PC-9 (cell line): ENCODE results near the gene PTGS2. TPM values are rescaled to one million over a fixed set of nuclear protein-coding genes. Genes with fewer than 3 reads are reported as not detected.

ENCODE experiments used
- Bru-seq: library from RNA; stranded (reverse); fragments of 400-500 nt; gene quantifications from one replicate; lab custom pipeline; 2021; lab: Mats Ljungman, UMichigan
- BruChase-seq, 2 experiments: library from RNA; stranded (reverse); fragments of 400-500 nt; gene quantifications; one replicate each; lab custom pipeline; 2021; lab: Mats Ljungman, UMichigan
- BruUV-seq: library from RNA; stranded (reverse); fragments of 400-500 nt; replicated peaks from 2 replicates; lab custom pipeline; 2021; lab: Mats Ljungman, UMichigan
- CTCF ChIA-PET: fragments of 300-600 bp; sonication (Branson Sonifier 250); formaldehyde crosslinking; loops from one replicate; lab custom pipeline; 2022; ENCODE audit warnings: antibody characterized with exemption; lab: Charles Lee
- POLR2A ChIA-PET: fragments of 300-600 bp; sonication (Branson Sonifier 250); formaldehyde crosslinking; loops from one replicate; lab custom pipeline; 2022; ENCODE audit warnings: antibody characterized with exemption; ENCODE audit not compliant: unreplicated experiment; lab: Charles Lee
- DNase-seq, 2 experiments: peaks; one replicate each; pipeline versions ENCODE4 v3.0.0 to v3.0.0-alpha.2; 2015 to 2022; ENCODE audit warnings: mixed read lengths in 1 of 2
- H2AFZ ChIP-seq: fragments of 200-600 bp; sonication (generic); 2 replicates; pipeline ENCODE4 v1.8.1; 2017; ENCODE audit warnings: antibody characterized with exemption
- H3F3A ChIP-seq: fragments of 200-600 bp; sonication (generic); 2 replicates; pipeline ENCODE4 v1.8.1; 2017; ENCODE audit warnings: antibody characterized with exemption, mild to moderate bottlenecking, low read depth; ENCODE audit not compliant: insufficient read depth
- H3K27ac ChIP-seq: fragments of 200-600 bp; sonication (generic); 2 replicates; pipeline ENCODE4 v1.6.1; 2016; ENCODE audit warnings: mixed run types
- H3K27me3 ChIP-seq: fragments of 200-600 bp; sonication (generic); 2 replicates; pipeline ENCODE4 v1.6.1; 2016; ENCODE audit warnings: low read depth, mixed run types; ENCODE audit not compliant: insufficient read depth
- H3K36me3 ChIP-seq: fragments of 200-600 bp; sonication (generic); 2 replicates; pipeline ENCODE4 v1.6.1; 2016; ENCODE audit warnings: low read depth, mixed run types
- H3K4me1 ChIP-seq: fragments of 200-600 bp; sonication (generic); replicated peaks from 2 replicates; pipeline ENCODE4 v1.6.1; 2016; ENCODE audit warnings: mixed run types; ENCODE audit not compliant: insufficient read depth
- H3K4me2 ChIP-seq: fragments of 200-600 bp; sonication (generic); 2 replicates; pipeline ENCODE4 v1.6.1; 2017; ENCODE audit warnings: mixed run types
- H3K4me3 ChIP-seq: fragments of 200-600 bp; sonication (generic); 2 replicates; pipeline ENCODE4 v1.6.1; 2016; ENCODE audit warnings: mixed run types
- H3K79me2 ChIP-seq: fragments of 200-600 bp; sonication (generic); 2 replicates; pipeline ENCODE4 v1.6.1; 2017; ENCODE audit warnings: low read depth, mixed run types
- H3K9me2 ChIP-seq: fragments of 200-600 bp; sonication (generic); 2 replicates; pipeline ENCODE4 v1.8.1; 2017; ENCODE audit warnings: mild to moderate bottlenecking; ENCODE audit not compliant: insufficient read depth
- H3K9me3 ChIP-seq: fragments of 200-600 bp; sonication (generic); 2 replicates; pipeline ENCODE4 v1.8.1; 2016; ENCODE audit warnings: low read depth; ENCODE audit not compliant: insufficient read depth
- H4K20me1 ChIP-seq: fragments of 200-600 bp; sonication (generic); 2 replicates; pipeline ENCODE4 v1.8.1; 2017; ENCODE audit not compliant: insufficient read depth
- EZH2 ChIP-seq: fragments of 200-600 bp; sonication (generic); IDR thresholded peaks from 2 replicates; pipeline ENCODE4 v1.8.0; 2017; ENCODE audit warnings: antibody characterized with exemption, low read depth
- intact Hi-C: fragments of 100-400 bp; cut with micrococcal nuclease; formaldehyde crosslinking; loops from one replicate; pipeline ENCODE4 v1.10.0; 2022; ENCODE audit not compliant: unreplicated experiment
- long read RNA-seq: library from polyadenylated mRNA; stranded (forward); transcript quantifications from one replicate; pipeline ENCODE4 v2.0.0, GENCODE V29; 2022
- total RNA-seq: library from RNA; stranded (reverse); gene quantifications from 2 replicates; pipeline ENCODE4 v1.2.3, GENCODE V29; 2021
- TF ChIP-seq, protein P1 (sequence below): fragments of 200-600 bp; sonication (generic); conservative IDR thresholded peaks from 2 replicates; pipeline ENCODE4 v1.6.1; 2017; ENCODE audit warnings: mixed run types, antibody characterized with exemption, mild to moderate bottlenecking, moderate library complexity

The PTGS2 gene
- 0.63 and 2.3 TPM in 2 replicates for total RNA-seq
- Bru-seq, nascent RNA, result percentile 56 among the genes with signal in this experiment
- BruChase-seq, experiment 1, labeled RNA remaining after a 2-hour chase, result percentile 90 among the genes with signal in this experiment
- BruChase-seq, experiment 2, labeled RNA remaining after a 6-hour chase, result percentile 92 among the genes with signal in this experiment
- long read RNA-seq, result 0 reads

DNA sequence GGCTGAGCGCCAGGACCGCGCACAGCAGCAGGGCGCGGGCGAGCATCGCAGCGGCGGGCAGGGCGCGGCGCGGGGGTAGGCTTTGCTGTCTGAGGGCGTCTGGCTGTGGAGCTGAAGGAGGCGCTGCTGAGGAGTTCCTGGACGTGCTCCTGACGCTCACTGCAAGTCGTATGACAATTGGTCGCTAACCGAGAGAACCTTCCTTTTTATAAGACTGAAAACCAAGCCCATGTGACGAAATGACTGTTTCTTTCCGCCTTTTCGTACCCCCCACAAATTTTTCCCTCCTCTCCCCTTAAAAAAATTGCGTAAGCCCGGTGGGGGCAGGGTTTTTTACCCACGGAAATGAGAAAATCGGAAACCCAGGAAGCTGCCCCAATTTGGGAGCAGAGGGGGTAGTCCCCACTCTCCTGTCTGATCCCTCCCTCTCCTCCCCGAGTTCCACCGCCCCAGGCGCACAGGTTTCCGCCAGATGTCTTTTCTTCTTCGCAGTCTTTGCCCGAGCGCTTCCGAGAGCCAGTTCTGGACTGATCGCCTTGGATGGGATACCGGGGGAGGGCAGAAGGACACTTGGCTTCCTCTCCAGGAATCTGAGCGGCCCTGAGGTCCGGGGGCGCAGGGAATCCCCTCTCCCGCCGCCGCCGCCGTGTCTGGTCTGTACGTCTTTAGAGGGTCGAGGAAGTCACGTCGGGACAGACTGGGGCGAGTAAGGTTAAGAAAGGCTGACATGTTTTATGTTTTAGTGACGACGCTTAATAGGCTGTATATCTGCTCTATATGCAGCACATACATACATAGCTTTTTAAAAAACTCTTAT lies at the start of gene PTGS2:
PTGS2 (minus strand) TSS at position 179 of the 817 bp plus-strand sequence; CDS start at position 46, 133 bp downstream.
- no peaks in the 10 kb centered on the region for H3K27me3 ChIP-seq
- peak within 1 kb of the TSS; percentile 81 for H3K4me2 ChIP-seq
- TF ChIP-seq, protein P1, sequence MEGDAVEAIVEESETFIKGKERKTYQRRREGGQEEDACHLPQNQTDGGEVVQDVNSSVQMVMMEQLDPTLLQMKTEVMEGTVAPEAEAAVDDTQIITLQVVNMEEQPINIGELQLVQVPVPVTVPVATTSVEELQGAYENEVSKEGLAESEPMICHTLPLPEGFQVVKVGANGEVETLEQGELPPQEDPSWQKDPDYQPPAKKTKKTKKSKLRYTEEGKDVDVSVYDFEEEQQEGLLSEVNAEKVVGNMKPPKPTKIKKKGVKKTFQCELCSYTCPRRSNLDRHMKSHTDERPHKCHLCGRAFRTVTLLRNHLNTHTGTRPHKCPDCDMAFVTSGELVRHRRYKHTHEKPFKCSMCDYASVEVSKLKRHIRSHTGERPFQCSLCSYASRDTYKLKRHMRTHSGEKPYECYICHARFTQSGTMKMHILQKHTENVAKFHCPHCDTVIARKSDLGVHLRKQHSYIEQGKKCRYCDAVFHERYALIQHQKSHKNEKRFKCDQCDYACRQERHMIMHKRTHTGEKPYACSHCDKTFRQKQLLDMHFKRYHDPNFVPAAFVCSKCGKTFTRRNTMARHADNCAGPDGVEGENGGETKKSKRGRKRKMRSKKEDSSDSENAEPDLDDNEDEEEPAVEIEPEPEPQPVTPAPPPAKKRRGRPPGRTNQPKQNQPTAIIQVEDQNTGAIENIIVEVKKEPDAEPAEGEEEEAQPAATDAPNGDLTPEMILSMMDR, result no peak; the same call in 1 of the 2 replicates
- ChIA-PET CTCF (interaction anchor here (0.6 to 1.9 kb wide), 2 partner anchors 287 to 305 kb away, joined by 3 to 5 read pairs; partner anchors contain the start of gene TPR), POLR2A (interaction anchor here (0.5 to 1.2 kb wide), 3 partner anchors 144 to 716 kb away, joined by 3 to 10 read pairs (median 5); partner anchors contain the start of gene TPR)
- peak within 1 kb of the TSS; percentile 89 for H2AFZ ChIP-seq
- H3K27ac ChIP-seq, result no peak within 1 kb of the TSS
- H3K79me2 ChIP-seq, result no peaks in the 10 kb centered on the region
- H3K4me3 ChIP-seq, result peak within 1 kb of the TSS; percentile 57
- no peaks in the 10 kb centered on the region for H3K9me2 ChIP-seq
- H4K20me1 ChIP-seq, result no peaks in the 10 kb centered on the region
- no peaks in the 10 kb centered on the region for H3F3A ChIP-seq
- BruUV-seq, result TSS peak; percentile 92
- no peaks in the 10 kb centered on the region for H3K36me3 ChIP-seq
- intact Hi-C loops, result loop anchor here (1.0 to 10.0 kb wide), 4 partner anchors 74 to 306 kb away; partner anchors contain the start of genes ODR4 and TPR
- H3K9me3 ChIP-seq, result no peaks in the 10 kb centered on the region
- H3K4me1 ChIP-seq, result no peaks in the 10 kb centered on the region; the same call in 1 of the 2 replicates
- DNase-seq, result peak; percentile 65 to 84

DNA sequence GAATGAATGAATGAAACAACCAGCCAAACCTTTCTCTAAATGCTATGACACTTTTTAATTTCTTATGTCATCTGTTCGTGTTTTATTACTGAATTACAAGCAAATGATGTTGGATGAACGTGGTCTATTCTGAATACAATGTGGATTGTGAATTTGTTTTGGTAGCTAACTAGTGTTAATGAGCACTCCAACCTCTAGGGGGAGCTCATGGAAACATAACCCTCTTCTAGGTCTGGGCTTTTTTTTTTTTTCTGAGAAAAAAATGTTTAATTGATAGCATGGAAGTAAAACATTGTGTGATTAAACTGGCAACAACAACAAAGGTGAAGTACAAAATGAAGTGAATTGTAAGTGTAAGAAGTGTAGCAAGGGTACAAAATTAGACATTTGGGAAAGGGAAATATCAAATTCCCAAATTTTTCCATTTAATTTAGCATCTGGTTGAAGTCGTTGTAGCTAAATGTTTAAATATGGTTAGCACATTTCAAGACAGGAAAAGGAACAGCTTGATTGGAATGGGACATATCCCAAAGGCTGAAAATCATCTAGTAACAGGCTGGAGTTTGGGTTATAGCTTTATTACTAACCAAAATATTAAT lies 42.6 kb upstream of the PTGS2 start:
- no TSS peak for BruUV-seq
- intact Hi-C loops, result loop anchor here (2.0 kb wide), 1 partner anchor 264 kb away; no protein-coding TSS in a partner anchor
- TF ChIP-seq, protein P1, result peak; percentile 74
- no peak for TF ChIP-seq EZH2
- Histone ChIP-seq H3K27ac (no peak overlapping the region), H2AFZ (no peak overlapping the region), H3F3A (no peaks in the 10 kb centered on the region), H3K27me3 (no peaks in the 10 kb centered on the region), H3K79me2 (no peaks in the 10 kb centered on the region), H3K4me1 (no peaks in the 10 kb centered on the region), H3K4me2 (no peak overlapping the region), H3K4me3 (no peak overlapping the region), H3K9me2 (no peaks in the 10 kb centered on the region), H4K20me1 (no peaks in the 10 kb centered on the region), H3K9me3 (no peaks in the 10 kb centered on the region), H3K36me3 (no peaks in the 10 kb centered on the region)
- peak; percentile 4 to 44 for DNase-seq
- ChIA-PET CTCF (interaction anchor here (0.6 to 1.3 kb wide), 7 partner anchors 131 to 332 kb away, joined by 3 to 8 read pairs (median 5); no protein-coding TSS in a partner anchor), POLR2A (no interaction called here)

DNA sequence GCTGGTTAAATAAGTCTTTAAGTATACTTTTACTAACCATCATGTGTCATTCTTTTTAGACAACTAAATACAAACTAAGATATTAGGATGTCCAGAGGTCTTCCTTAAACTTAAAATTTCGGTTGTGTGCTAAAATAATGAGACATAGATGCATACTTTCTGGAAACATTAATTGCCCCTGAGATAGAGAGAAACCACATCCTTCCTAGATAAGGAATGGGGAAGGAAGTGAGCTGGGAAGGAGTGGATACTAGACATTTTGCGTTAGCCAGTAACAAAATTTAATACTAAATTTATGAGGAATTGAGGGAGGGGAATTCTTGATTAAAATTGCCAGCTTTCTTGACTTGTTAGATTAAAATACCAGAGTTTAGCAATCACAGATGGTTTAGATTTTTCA lies 37.1 kb upstream of the PTGS2 start:
- Histone ChIP-seq H3K4me1 (no peaks in the 10 kb centered on the region), H3K4me3 (no peak overlapping the region), H2AFZ (no peak overlapping the region), H3K4me2 (no peak overlapping the region), H3K9me2 (no peaks in the 10 kb centered on the region), H3K27me3 (no peaks in the 10 kb centered on the region), H3F3A (no peaks in the 10 kb centered on the region), H4K20me1 (no peaks in the 10 kb centered on the region), H3K27ac (no peak overlapping the region), H3K36me3 (no peaks in the 10 kb centered on the region), H3K79me2 (no peaks in the 10 kb centered on the region), H3K9me3 (no peaks in the 10 kb centered on the region)
- intact Hi-C loops, result no loop called here
- no peak for DNase-seq
- BruUV-seq, result no TSS peak
- ChIA-PET CTCF (no interaction called here), POLR2A (interaction anchor here (0.7 kb wide), 1 partner anchor 327 kb away, joined by 5 read pairs; no protein-coding TSS in a partner anchor)
- TF ChIP-seq, protein P1, result no peak
- no peak for TF ChIP-seq EZH2
